DOHH2 (cell line): ENCODE results near the gene VAV1.

ENCODE experiments used
- H3F3A ChIP-seq: fragments of 200-600 bp; sonication (generic), shearing (Covaris generic); 2 replicates; pipeline ENCODE4 v1.6.0; 2016; ENCODE audit warnings: antibody characterized with exemption, mild to moderate bottlenecking; ENCODE audit not compliant: control insufficient read depth, insufficient read depth
- H3K27ac ChIP-seq: fragments of 200-600 bp; sonication (generic); 2 replicates; pipeline ENCODE4 v1.5.1; 2014; ENCODE audit warnings: low read depth, mild to moderate bottlenecking, low read length, moderate library complexity
- H3K27me3 ChIP-seq: fragments of 200-600 bp; sonication (generic); 2 replicates; pipeline ENCODE4 v1.6.1; 2014; ENCODE audit warnings: mild to moderate bottlenecking, low read length, mixed read lengths; ENCODE audit not compliant: control insufficient read depth
- H3K36me3 ChIP-seq: fragments of 200-600 bp; sonication (generic); 2 replicates; pipeline ENCODE4 v1.6.1; 2014; ENCODE audit warnings: mild to moderate bottlenecking, low read length, moderate library complexity, mixed read lengths; ENCODE audit not compliant: control insufficient read depth
- H3K4me1 ChIP-seq: fragments of 200-600 bp; sonication (generic); 2 replicates; pipeline ENCODE4 v1.6.1; 2014; ENCODE audit warnings: mild to moderate bottlenecking, low read length, mixed read lengths; ENCODE audit not compliant: control insufficient read depth
- H3K4me2 ChIP-seq: fragments of 200-600 bp; sonication (generic); 2 replicates; pipeline ENCODE4 v1.6.0; 2014; ENCODE audit warnings: mild to moderate bottlenecking, low read length, moderate library complexity
- H3K4me3 ChIP-seq: fragments of 200-600 bp; sonication (generic); 2 replicates; pipeline ENCODE4 v1.5.1; 2014; ENCODE audit warnings: mild to moderate bottlenecking, low read length, mixed read lengths
- H3K79me2 ChIP-seq: fragments of 200-600 bp; sonication (generic); 2 replicates; pipeline ENCODE4 v1.6.1; 2014; ENCODE audit warnings: mild to moderate bottlenecking, low read length, mixed read lengths; ENCODE audit not compliant: control insufficient read depth
- H3K9me2 ChIP-seq: fragments of 200-600 bp; sonication (generic); replicated peaks from 2 replicates; pipeline ENCODE4 v1.6.1; 2014; ENCODE audit warnings: mild to moderate bottlenecking, low read length, mixed read lengths; ENCODE audit not compliant: control insufficient read depth
- H3K9me3 ChIP-seq: fragments of 200-600 bp; sonication (generic); 2 replicates; pipeline ENCODE4 v1.6.1; 2014; ENCODE audit warnings: antibody characterized with exemption, low read length, mixed read lengths; ENCODE audit not compliant: control insufficient read depth, insufficient read depth
- H4K20me1 ChIP-seq: fragments of 200-600 bp; sonication (generic); 2 replicates; pipeline ENCODE4 v1.6.0; 2014; ENCODE audit warnings: low read depth, mild to moderate bottlenecking, antibody characterized with exemption, low read length, moderate library complexity; ENCODE audit not compliant: control insufficient read depth, insufficient read depth
- EZH2phosphoT487 ChIP-seq: fragments of 200-600 bp; sonication (generic); IDR thresholded peaks from 2 replicates; pipeline ENCODE4 v1.6.1; 2017; ENCODE audit warnings: borderline replicate concordance, mild to moderate bottlenecking, antibody characterized with exemption, low read length, moderate library complexity, mixed read lengths
- TF ChIP-seq, protein P1 (sequence below): fragments of 200-600 bp; sonication (generic); IDR thresholded peaks from one replicate; pipeline ENCODE4 v1.5.1; 2014; ENCODE audit warnings: antibody characterized with exemption, mild to moderate bottlenecking, low read depth, low read length; ENCODE audit not compliant: poor library complexity, severe bottlenecking

Gene VAV1

DNA sequence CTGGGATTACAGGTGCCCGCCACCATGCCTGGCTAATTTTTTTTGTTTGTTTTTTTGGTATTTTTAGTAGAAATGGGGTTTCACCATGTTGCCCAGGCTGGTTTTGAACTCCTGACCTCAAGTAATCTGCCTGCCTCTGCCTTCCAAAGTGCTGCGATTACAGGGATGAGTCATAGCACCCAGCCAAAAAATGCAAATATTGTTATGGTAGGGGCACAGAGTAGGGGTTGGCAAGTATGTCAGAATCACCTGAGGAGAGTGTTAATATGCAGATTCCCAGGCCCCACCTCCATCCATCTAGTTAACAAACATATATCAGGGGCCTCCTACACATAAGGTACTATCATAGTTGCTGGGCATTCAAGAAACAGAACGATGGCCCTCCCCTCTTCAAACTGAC is 44.7 kb downstream of the VAV1 start:
- H3K27me3 ChIP-seq: no peaks in the 10 kb centered on the region
- H3K4me2 ChIP-seq: no peak overlapping the region
- no peak overlapping the region for H3K4me3 ChIP-seq
- no peaks in the 10 kb centered on the region for H3K9me2 ChIP-seq
- H3K36me3 ChIP-seq: peaks cover 27% of the 10 kb centered on the region
- peaks cover 52% of the 10 kb centered on the region for H3K79me2 ChIP-seq
- peaks cover 3% of the 10 kb centered on the region; the same call in 1 of the 2 replicates for H3F3A ChIP-seq
- no peak for TF ChIP-seq EZH2phosphoT487
- TF ChIP-seq, protein P1, sequence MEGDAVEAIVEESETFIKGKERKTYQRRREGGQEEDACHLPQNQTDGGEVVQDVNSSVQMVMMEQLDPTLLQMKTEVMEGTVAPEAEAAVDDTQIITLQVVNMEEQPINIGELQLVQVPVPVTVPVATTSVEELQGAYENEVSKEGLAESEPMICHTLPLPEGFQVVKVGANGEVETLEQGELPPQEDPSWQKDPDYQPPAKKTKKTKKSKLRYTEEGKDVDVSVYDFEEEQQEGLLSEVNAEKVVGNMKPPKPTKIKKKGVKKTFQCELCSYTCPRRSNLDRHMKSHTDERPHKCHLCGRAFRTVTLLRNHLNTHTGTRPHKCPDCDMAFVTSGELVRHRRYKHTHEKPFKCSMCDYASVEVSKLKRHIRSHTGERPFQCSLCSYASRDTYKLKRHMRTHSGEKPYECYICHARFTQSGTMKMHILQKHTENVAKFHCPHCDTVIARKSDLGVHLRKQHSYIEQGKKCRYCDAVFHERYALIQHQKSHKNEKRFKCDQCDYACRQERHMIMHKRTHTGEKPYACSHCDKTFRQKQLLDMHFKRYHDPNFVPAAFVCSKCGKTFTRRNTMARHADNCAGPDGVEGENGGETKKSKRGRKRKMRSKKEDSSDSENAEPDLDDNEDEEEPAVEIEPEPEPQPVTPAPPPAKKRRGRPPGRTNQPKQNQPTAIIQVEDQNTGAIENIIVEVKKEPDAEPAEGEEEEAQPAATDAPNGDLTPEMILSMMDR: no peak
- H3K4me1 ChIP-seq: no peaks in the 10 kb centered on the region
- H4K20me1 ChIP-seq: no peaks in the 10 kb centered on the region
- H3K9me3 ChIP-seq: peaks cover 6% of the 10 kb centered on the region; the same call in 1 of the 2 replicates
- H3K27ac ChIP-seq: no peak overlapping the region

DNA sequence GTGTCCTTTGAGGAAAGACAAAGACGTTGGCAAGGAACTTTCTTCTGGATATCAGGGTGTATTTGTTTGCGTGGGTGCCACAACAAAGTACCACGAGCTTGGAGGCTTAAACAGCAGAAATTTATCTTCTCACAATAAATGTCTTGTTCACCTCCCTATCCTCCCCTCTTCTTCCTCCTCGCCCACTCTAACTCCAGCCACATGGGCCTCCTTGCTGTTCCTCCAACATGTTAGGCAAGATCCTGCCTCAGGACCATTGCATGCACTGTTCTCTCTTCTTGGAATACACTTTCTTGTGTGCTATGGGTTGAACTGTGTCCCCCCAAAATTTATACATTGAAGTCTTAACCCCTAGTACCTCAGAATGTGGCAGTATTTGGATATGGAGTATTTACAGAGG is 45.7 kb downstream of the VAV1 start:
- Histone ChIP-seq H3K27me3 (no peaks in the 10 kb centered on the region), H3K9me2 (no peaks in the 10 kb centered on the region), H3K79me2 (peaks cover 42% of the 10 kb centered on the region), H3K36me3 (peaks cover 30% of the 10 kb centered on the region), H4K20me1 (no peaks in the 10 kb centered on the region), H3K4me3 (no peak overlapping the region), H3F3A (peaks cover 3% of the 10 kb centered on the region; the same call in 1 of the 2 replicates), H3K9me3 (peaks cover 6% of the 10 kb centered on the region; the same call in 1 of the 2 replicates), H3K27ac (no peak overlapping the region), H3K4me1 (no peaks in the 10 kb centered on the region), H3K4me2 (no peak overlapping the region)
- TF ChIP-seq, protein P1: no peak
- no peak for TF ChIP-seq EZH2phosphoT487

DNA sequence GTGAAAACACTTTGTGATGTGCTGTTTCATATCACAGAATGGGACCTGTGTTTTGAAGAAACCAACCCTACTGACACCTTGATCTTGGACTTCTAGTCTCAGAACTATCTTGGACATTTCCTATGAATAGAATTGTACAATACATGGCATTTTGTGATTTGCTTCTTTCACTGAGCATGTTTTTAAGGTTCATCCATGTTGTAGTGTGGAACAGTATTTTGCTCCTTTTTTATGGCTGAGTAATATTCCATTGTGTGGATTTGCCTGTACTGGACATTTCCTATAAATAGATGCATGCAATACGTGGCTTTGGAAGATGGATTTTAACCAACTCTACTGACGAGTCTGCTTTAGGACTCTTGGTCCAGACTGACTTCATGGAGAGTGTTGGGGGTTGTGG is 46.8 kb downstream of the VAV1 start:
- Histone ChIP-seq H3K27me3 (no peaks in the 10 kb centered on the region), H3K27ac (no peak overlapping the region), H3K4me1 (no peaks in the 10 kb centered on the region), H3K4me2 (no peak overlapping the region), H3K4me3 (no peak overlapping the region), H3K9me2 (no peaks in the 10 kb centered on the region), H3F3A (peaks cover under 1% of the 10 kb centered on the region; the same call in 1 of the 2 replicates), H4K20me1 (no peaks in the 10 kb centered on the region), H3K9me3 (peaks cover 6% of the 10 kb centered on the region; the same call in 1 of the 2 replicates), H3K36me3 (peaks cover 38% of the 10 kb centered on the region), H3K79me2 (peaks cover 37% of the 10 kb centered on the region)
- no peak for TF ChIP-seq EZH2phosphoT487
- TF ChIP-seq, protein P1: no peak
